PC-3 (cell line): ENCODE measurements around the gene CENPT. TPM values are rescaled to one million over a fixed set of nuclear protein-coding genes. Genes with fewer than 3 reads are reported as not detected.

ENCODE experiments used
- ATAC-seq: fragments of 200-7000 bp; cut with Tn5 transposase; 2 replicates; pipeline ENCODE4 v1.9.1; 2020; ENCODE audit warnings: mild to moderate bottlenecking, moderate library complexity
- BruUV-seq: library from RNA; stranded (reverse); fragments of 400-500 nt; replicated peaks from 2 replicates; lab custom pipeline; 2021; lab: Mats Ljungman, UMichigan
- CTCF ChIA-PET: fragments of 300-600 bp; sonication (Branson Sonifier 250); formaldehyde crosslinking; loops from one replicate; lab custom pipeline; 2022; ENCODE audit warnings: antibody characterized with exemption; lab: Charles Lee
- POLR2A ChIA-PET: fragments of 300-600 bp; sonication (Branson Sonifier 250); formaldehyde crosslinking; loops from one replicate; lab custom pipeline; 2022; ENCODE audit warnings: antibody characterized with exemption; ENCODE audit not compliant: unreplicated experiment; lab: Charles Lee
- DNase-seq: peaks from one replicate; pipeline ENCODE4 v3.0.0-alpha.2; 2015
- H2AFZ ChIP-seq: fragments of 300-600 bp; sonication (generic); 2 replicates; pipeline ENCODE4 v1.6.0; 2016; ENCODE audit warnings: antibody characterized with exemption, low read length
- H3F3A ChIP-seq: fragments of 300-600 bp; sonication (generic); one replicate; pipeline ENCODE4 v1.6.0; 2017; ENCODE audit warnings: antibody characterized with exemption, low read length, control low read depth, mild to moderate bottlenecking; ENCODE audit not compliant: unreplicated experiment
- H3K27ac ChIP-seq: fragments of 300-600 bp; sonication (generic); 2 replicates; pipeline ENCODE4 v1.5.1; 2016; ENCODE audit warnings: mild to moderate bottlenecking, low read length
- H3K27me3 ChIP-seq: fragments of 300-600 bp; sonication (generic); 2 replicates; pipeline ENCODE4 v1.6.1; 2016; ENCODE audit warnings: low read length, mixed read lengths
- H3K36me3 ChIP-seq: fragments of 300-600 bp; sonication (generic); 2 replicates; pipeline ENCODE4 v1.6.1; 2016; ENCODE audit warnings: low read depth, mixed run types, low read length, mixed read lengths
- H3K4me1 ChIP-seq: fragments of 300-600 bp; sonication (generic); 2 replicates; pipeline ENCODE4 v1.5.1; 2016; ENCODE audit warnings: low read length; ENCODE audit not compliant: insufficient read depth
- H3K4me2 ChIP-seq: fragments of 300-600 bp; sonication (generic); 2 replicates; pipeline ENCODE4 v1.6.0; 2016; ENCODE audit warnings: low read length
- H3K4me3 ChIP-seq: fragments of 300-600 bp; sonication (generic); 2 replicates; pipeline ENCODE4 v1.5.1; 2016; ENCODE audit warnings: mild to moderate bottlenecking, low read length, mixed read lengths
- H3K79me2 ChIP-seq: fragments of 300-600 bp; sonication (generic); 2 replicates; pipeline ENCODE4 v1.6.1; 2017; ENCODE audit warnings: low read length, mixed read lengths
- H3K9ac ChIP-seq: fragments of 300-600 bp; sonication (generic); 2 replicates; pipeline ENCODE4 v1.6.0; 2016; ENCODE audit warnings: mild to moderate bottlenecking, low read length
- H3K9me2 ChIP-seq: fragments of 300-600 bp; sonication (generic); replicated peaks from 2 replicates; pipeline ENCODE4 v1.6.1; 2016; ENCODE audit warnings: mixed run types, low read length, mixed read lengths
- H3K9me3 ChIP-seq: fragments of 300-600 bp; sonication (generic); 2 replicates; pipeline ENCODE4 v1.6.1; 2016; ENCODE audit warnings: low read length, mixed read lengths
- H4K20me1 ChIP-seq: fragments of 300-600 bp; sonication (generic); 2 replicates; pipeline ENCODE4 v1.6.1; 2016; ENCODE audit warnings: low read length, mixed read lengths
- EZH2 ChIP-seq: fragments of 300-600 bp; sonication (generic); IDR thresholded peaks from one replicate; pipeline ENCODE4 v1.6.1; 2017; ENCODE audit warnings: antibody characterized with exemption, mild to moderate bottlenecking, low read length; ENCODE audit not compliant: unreplicated experiment
- EZH2phosphoT487 ChIP-seq: fragments of 300-600 bp; sonication (generic); IDR thresholded peaks from 2 replicates; pipeline ENCODE4 v1.6.1; 2018; ENCODE audit warnings: mild to moderate bottlenecking, antibody characterized with exemption, low read length, borderline replicate concordance
- intact Hi-C: fragments of 100-400 bp; cut with micrococcal nuclease; formaldehyde crosslinking; loops from 2 replicates; pipeline ENCODE4 v1.9.0; 2023
- total RNA-seq: library from RNA; depleted of rRNA; stranded (reverse); fragments of >200 nt; gene quantifications from 2 replicates; pipeline ENCODE4 v1.2.3, GENCODE V29; 2014
- TF ChIP-seq, protein P1 (sequence below): fragments of 300-600 bp; sonication (generic); conservative IDR thresholded peaks from 2 replicates; pipeline ENCODE4 v1.5.1; 2017; ENCODE audit warnings: antibody characterized with exemption, low read depth, mild to moderate bottlenecking, low read length

CENPT gene
- total RNA-seq, 1 experiment from 2014 or later = 35.1 TPM

DNA sequence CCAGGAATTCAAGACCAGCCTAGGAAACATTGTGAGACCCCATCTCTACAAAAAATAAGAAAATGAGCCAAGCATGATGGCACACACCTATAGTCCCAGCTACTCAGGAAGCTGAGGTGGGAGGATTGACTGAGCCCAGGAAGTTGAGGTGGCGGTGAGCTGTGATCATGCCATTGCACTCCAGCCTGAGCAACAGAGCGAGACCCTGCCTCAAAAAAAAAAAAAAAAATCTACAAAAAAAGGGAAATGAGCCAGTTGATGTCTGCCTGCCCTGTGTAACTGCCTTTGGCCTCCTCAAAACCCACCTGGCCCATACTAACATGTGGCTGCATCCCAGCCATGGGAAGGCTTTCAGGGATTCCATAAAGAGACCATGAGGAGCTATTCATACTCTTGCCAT lies 45.6 kb downstream of the CENPT start:
- Histone ChIP-seq H3K4me1 (peaks cover 10% of the 10 kb centered on the region), H3K9me3 (no peaks in the 10 kb centered on the region), H3K4me2 (no peak overlapping the region), H3K79me2 (peaks cover 70% of the 10 kb centered on the region), H3F3A (no peaks in the 10 kb centered on the region), H2AFZ (no peak overlapping the region), H3K9me2 (no peaks in the 10 kb centered on the region), H3K36me3 (no peaks in the 10 kb centered on the region), H3K27ac (no peak overlapping the region), H3K9ac (no peak overlapping the region), H4K20me1 (no peaks in the 10 kb centered on the region), H3K27me3 (no peaks in the 10 kb centered on the region), H3K4me3 (no peak overlapping the region)
- BruUV-seq = no TSS peak
- POLR2A ChIA-PET = no interaction called here
- CTCF ChIA-PET = no interaction called here
- DNase-seq (no peak), ATAC-seq (no peak)
- intact Hi-C loops = no loop called here
- TF ChIP-seq EZH2phosphoT487 (no peak), EZH2 (no peak)
- TF ChIP-seq, protein P1, sequence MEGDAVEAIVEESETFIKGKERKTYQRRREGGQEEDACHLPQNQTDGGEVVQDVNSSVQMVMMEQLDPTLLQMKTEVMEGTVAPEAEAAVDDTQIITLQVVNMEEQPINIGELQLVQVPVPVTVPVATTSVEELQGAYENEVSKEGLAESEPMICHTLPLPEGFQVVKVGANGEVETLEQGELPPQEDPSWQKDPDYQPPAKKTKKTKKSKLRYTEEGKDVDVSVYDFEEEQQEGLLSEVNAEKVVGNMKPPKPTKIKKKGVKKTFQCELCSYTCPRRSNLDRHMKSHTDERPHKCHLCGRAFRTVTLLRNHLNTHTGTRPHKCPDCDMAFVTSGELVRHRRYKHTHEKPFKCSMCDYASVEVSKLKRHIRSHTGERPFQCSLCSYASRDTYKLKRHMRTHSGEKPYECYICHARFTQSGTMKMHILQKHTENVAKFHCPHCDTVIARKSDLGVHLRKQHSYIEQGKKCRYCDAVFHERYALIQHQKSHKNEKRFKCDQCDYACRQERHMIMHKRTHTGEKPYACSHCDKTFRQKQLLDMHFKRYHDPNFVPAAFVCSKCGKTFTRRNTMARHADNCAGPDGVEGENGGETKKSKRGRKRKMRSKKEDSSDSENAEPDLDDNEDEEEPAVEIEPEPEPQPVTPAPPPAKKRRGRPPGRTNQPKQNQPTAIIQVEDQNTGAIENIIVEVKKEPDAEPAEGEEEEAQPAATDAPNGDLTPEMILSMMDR = no peak

DNA sequence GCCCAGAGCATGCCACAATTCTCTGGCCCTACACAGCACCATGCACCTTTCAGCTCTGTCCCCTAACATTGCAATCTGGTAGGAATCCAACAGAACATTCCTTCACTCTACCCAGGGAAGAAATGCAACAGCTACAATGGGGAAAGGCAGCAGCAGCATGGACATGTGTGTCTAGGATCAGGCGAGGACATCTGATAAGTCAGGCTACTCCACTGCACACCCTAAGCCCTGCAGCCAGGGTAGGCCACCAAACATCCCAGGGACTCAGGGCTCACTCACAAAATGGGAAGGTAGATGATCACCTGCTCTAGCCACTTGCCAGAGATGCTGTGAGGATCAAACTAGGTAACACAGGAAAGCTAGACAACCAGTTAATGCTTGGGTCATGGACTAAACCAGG lies 46.3 kb downstream of the CENPT start:
- intact Hi-C loops = no loop called here
- H3K4me1 ChIP-seq = peaks cover 10% of the 10 kb centered on the region
- H2AFZ ChIP-seq = no peak overlapping the region
- H3K27ac ChIP-seq = no peak overlapping the region
- no peak overlapping the region for H3K4me3 ChIP-seq
- H3K27me3 ChIP-seq = no peaks in the 10 kb centered on the region
- H3K9me3 ChIP-seq = no peaks in the 10 kb centered on the region
- ChIA-PET CTCF (no interaction called here), POLR2A (no interaction called here)
- H3K79me2 ChIP-seq = peaks cover 73% of the 10 kb centered on the region
- no peak for ATAC-seq
- H3K9ac ChIP-seq = no peak overlapping the region
- no peaks in the 10 kb centered on the region for H3F3A ChIP-seq
- BruUV-seq = no TSS peak
- TF ChIP-seq, protein P1 = no peak
- TF ChIP-seq EZH2phosphoT487 = no peak
- TF ChIP-seq EZH2 = no peak
- H3K9me2 ChIP-seq = no peaks in the 10 kb centered on the region
- DNase-seq = no peak
- H4K20me1 ChIP-seq = no peaks in the 10 kb centered on the region
- no peaks in the 10 kb centered on the region for H3K36me3 ChIP-seq
- H3K4me2 ChIP-seq = no peak overlapping the region

DNA sequence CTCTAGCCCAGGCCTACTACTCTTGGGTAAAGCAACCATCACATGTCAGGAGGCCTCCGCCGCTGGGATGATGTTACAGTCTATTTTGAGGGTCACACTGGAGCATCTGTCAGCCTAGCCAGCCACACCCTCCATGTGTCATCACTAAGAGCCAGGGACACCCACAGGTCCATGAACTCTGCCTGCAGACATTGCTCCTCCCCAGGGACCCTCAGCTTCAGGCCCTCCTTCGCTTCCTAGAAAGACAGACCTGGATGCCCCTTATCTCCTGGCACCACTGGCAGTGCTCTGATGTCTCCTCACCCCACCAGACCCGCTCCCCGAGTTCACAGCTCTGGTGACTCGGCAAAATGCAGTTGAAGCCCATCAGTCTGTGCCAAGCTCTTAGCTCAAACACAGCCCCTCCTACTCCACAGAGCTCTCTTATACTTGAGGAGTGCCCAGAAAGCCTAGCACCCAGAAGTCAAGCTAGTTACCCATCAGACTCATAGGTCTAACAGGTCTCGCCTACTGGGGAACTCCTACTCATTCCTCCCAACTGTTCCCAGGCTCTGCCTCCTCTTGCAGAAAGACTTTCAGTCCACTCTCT lies 47.1 kb downstream of the CENPT start:
- no peaks in the 10 kb centered on the region for H3K36me3 ChIP-seq
- H3K9me2 ChIP-seq = no peaks in the 10 kb centered on the region
- BruUV-seq = no TSS peak
- H3K27me3 ChIP-seq = no peaks in the 10 kb centered on the region
- H3K9me3 ChIP-seq = no peaks in the 10 kb centered on the region
- no peak overlapping the region for H3K27ac ChIP-seq
- ChIA-PET POLR2A (no interaction called here), CTCF (no interaction called here)
- TF ChIP-seq, protein P1 = no peak
- TF ChIP-seq EZH2 = no peak
- no peak overlapping the region for H3K4me2 ChIP-seq
- no peak overlapping the region for H3K4me3 ChIP-seq
- H2AFZ ChIP-seq = no peak overlapping the region
- no peak for DNase-seq
- H3K79me2 ChIP-seq = peaks cover 65% of the 10 kb centered on the region
- no peak for ATAC-seq
- peaks cover 9% of the 10 kb centered on the region for H3K4me1 ChIP-seq
- H3K9ac ChIP-seq = no peak overlapping the region
- intact Hi-C loops = no loop called here
- no peaks in the 10 kb centered on the region for H3F3A ChIP-seq
- no peaks in the 10 kb centered on the region for H4K20me1 ChIP-seq
